Measurements from ENCODE around the gene THADA. TPM values are rescaled to one million over a fixed set of nuclear protein-coding genes. Genes with fewer than 3 reads are reported as not detected.

Gene THADA
- total and polyA plus RNA-seq, 2 donors (not counting 3 experiments of a cell fraction or from before 2014, with no cell fraction given) = 22.6 to 25.3 TPM

- peaks cover 49% of the 10 kb centered on the region for H3K79me2 ChIP-seq (ENCODE audit: control insufficient read depth, insufficient read depth, low read length)
These were observed 371.2 kb downstream of the THADA start for GRCh38 chr2:43224571-43225092.

GRCh38 chr2:43224131-43224570 is 371.7 kb downstream of the THADA start:
- Histone ChIP-seq H2AFZ (ENCODE audit: low read depth, low read length) (no peak overlapping the region), H3K4me3 (replicated peaks in 1 of 3; ENCODE audit: insufficient read depth in 1 of 3, low read depth in 1 of 3, low read length in 3 of 3) (peak overlapping the region; percentile 29 to 93 (median 90)), H3K9me1 (replicated peaks; ENCODE audit: control insufficient read depth, extremely low read depth, insufficient read depth, low read length) (no peaks in the 10 kb centered on the region), H3K27ac (ENCODE audit: insufficient read depth, low read depth, low read length) (peak overlapping the region; percentile 88), H3K36me3 (ENCODE audit: control insufficient read depth in 2 of 2, extremely low read depth in 1 of 2, insufficient read depth in 2 of 2, low read length in 2 of 2) (peaks cover 0 to 6% of the 10 kb centered on the region in 2 experiments), H3K27me3 (ENCODE audit: control insufficient read depth in 2 of 2, insufficient read depth in 2 of 2, low read length in 2 of 2) (no peaks in the 10 kb centered on the region), H3K4me1 (ENCODE audit: control insufficient read depth, extremely low read depth, insufficient read depth, low read length) (peaks cover 53% of the 10 kb centered on the region), H4K20me1 (replicated peaks; ENCODE audit: control insufficient read depth, extremely low read depth, insufficient read depth, low read length) (no peaks in the 10 kb centered on the region), H3K79me2 (ENCODE audit: control insufficient read depth, insufficient read depth, low read length) (peaks cover 49% of the 10 kb centered on the region), H3K4me2 (ENCODE audit: insufficient read depth, low read length) (peak overlapping the region; percentile 85), H3K9me3 (replicated peaks; ENCODE audit: control insufficient read depth, insufficient read depth, low read length) (no peaks in the 10 kb centered on the region), H3K9ac (replicated peaks; ENCODE audit: extremely low read depth, insufficient read depth, low read length) (peak overlapping the region; percentile 90)
- BruUV-seq (replicated peaks) = no TSS peak
- CTCF ChIA-PET = interaction anchor here (0.5 to 12.8 kb wide), 18 partner anchors 49 to 396 kb away, joined by 3 to 240 read pairs (median 8); no protein-coding TSS in a partner anchor
- POLR2A ChIA-PET = no interaction called here
- peak; percentile 32 to 64 for TF ChIP-seq CTCF (IDR thresholded peaks at IDR 0.05; ENCODE audit: extremely low read depth in 1 of 2, insufficient read depth in 1 of 2, low read depth in 1 of 2, low read length in 2 of 2)
- TF ChIP-seq MYC (IDR thresholded peaks at IDR 0.05; ENCODE audit: low read depth, low read length) = no peak
- FAIRE-seq = no peak
- DNase-seq (ENCODE audit: low read depth, low spot score) = peak; percentile 72
- dilution Hi-C loops (cut with MboI; ENCODE audit: extremely low pct_ligation_motif_present, low sequenced_read_pairs) (loop anchor here (10.0 kb wide), 1 partner anchor 49 kb away; no protein-coding TSS in a partner anchor), intact Hi-C loops (cut with micrococcal nuclease) (loop anchor here (5.0 kb wide), 1 partner anchor 182 kb away; no protein-coding TSS in a partner anchor)

More at GRCh38 chr2:43224571-43225092, 371.2 kb downstream of the THADA start:
- dilution Hi-C loops (cut with MboI; ENCODE audit: extremely low pct_ligation_motif_present, low sequenced_read_pairs) (loop anchor here (10.0 kb wide), 1 partner anchor 50 kb away; no protein-coding TSS in a partner anchor), intact Hi-C loops (cut with micrococcal nuclease) (loop anchor here (5.0 kb wide), 2 partner anchors 182 to 412 kb away; no protein-coding TSS in a partner anchor)
- Histone ChIP-seq H3K9ac (replicated peaks; ENCODE audit: extremely low read depth, insufficient read depth, low read length) (peak overlapping the region; percentile 90), H2AFZ (ENCODE audit: low read depth, low read length) (no peak overlapping the region), H3K9me1 (replicated peaks; ENCODE audit: control insufficient read depth, extremely low read depth, insufficient read depth, low read length) (no peaks in the 10 kb centered on the region), H3K4me3 (replicated peaks in 1 of 3; ENCODE audit: insufficient read depth in 1 of 3, low read depth in 1 of 3, low read length in 3 of 3) (peak overlapping the region; percentile 11 to 93 (median 90)), H3K36me3 (ENCODE audit: control insufficient read depth in 2 of 2, extremely low read depth in 1 of 2, insufficient read depth in 2 of 2, low read length in 2 of 2) (peaks cover 0 to 6% of the 10 kb centered on the region in 2 experiments), H3K4me1 (ENCODE audit: control insufficient read depth, extremely low read depth, insufficient read depth, low read length) (peaks cover 49% of the 10 kb centered on the region), H3K27ac (ENCODE audit: insufficient read depth, low read depth, low read length) (peak overlapping the region; percentile 88), H3K9me3 (replicated peaks; ENCODE audit: control insufficient read depth, insufficient read depth, low read length) (no peaks in the 10 kb centered on the region), H3K4me2 (ENCODE audit: insufficient read depth, low read length) (peak overlapping the region; percentile 85), H4K20me1 (replicated peaks; ENCODE audit: control insufficient read depth, extremely low read depth, insufficient read depth, low read length) (no peaks in the 10 kb centered on the region), H3K27me3 (ENCODE audit: control insufficient read depth in 2 of 2, insufficient read depth in 2 of 2, low read length in 2 of 2) (no peaks in the 10 kb centered on the region)
- BruUV-seq (replicated peaks) = no TSS peak
- POLR2A ChIA-PET = no interaction called here
- CTCF ChIA-PET = interaction anchor here (0.5 to 12.8 kb wide), 20 partner anchors 50 to 396 kb away, joined by 3 to 240 read pairs (median 6); no protein-coding TSS in a partner anchor
- FAIRE-seq (no peak), DNase-seq (ENCODE audit: low read depth, low spot score) (no peak)
- TF ChIP-seq EZH2 (IDR thresholded peaks at IDR 0.05; ENCODE audit: borderline replicate concordance, low read depth, low read length, severe bottlenecking) (no peak), POLR2AphosphoS5 (IDR thresholded peaks at IDR 0.05; ENCODE audit: insufficient read depth, low read depth, low read length) (no peak), GATA2 (IDR thresholded peaks at IDR 0.05; ENCODE audit: insufficient read depth, insufficient read length, low read depth, low read length) (no peak), POLR2A (IDR thresholded peaks at IDR 0.05; ENCODE audit: low read depth, low read length) (no peak)

Measured in endothelial cell of umbilical vein (primary cell).